HS-27A (cell line): Measurements from ENCODE around the gene CCDC3.
"Not testable (repeated sequence)": the region's sequence is repeated elsewhere in the genome, so short reads cannot be mapped to it uniquely, and the experiment has no call there.

Experiments used
- DNase-seq: peaks from one replicate; pipeline ENCODE4 v3.0.0-alpha.2; 2012; ENCODE audit warnings: low read depth, missing footprints

Gene CCDC3

DNA sequence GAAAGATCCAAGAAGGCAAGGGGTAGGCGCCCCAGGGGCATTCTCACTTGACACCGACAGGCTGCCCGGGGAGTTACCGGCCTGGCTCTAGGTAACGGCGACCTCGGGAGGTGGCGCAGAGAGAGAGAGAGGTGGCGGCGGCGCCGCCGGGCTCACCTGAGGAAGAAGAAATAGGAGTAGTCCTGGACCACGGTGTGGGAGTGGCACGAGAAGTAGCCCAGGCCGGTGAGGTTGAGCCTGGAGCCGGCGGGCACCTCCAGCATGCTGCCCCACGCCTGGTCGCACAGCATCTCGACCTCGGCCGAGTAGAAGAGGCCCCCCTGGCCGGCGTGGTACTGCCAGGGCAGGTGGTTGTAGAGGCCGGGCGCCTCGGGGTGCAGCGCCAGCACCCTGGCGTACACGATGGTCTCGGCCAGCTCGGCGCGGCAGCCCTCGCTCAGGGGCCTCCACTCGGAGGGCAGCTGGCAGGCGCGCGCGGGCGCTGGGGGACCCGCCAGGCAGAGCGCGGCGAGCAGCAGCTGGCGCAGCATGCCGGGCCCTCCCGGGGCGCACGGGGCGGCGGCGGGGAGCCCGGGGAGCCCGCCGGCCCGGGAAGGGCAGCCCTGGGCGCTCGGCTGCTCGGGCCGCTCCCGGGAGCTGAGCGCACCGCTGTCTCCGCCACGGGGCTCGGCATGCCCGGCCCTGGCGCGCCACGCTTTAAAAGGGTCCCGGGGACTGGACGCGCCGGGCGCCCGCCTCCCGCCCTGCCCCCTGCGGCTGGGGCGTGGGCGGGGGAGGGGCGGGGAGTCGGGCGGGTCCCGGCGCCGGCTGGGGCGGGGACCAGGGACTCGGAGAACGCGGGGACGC, at the start of gene CCDC3:
Gene CCDC3 (minus strand): TSS at position 673 of the 846 bp plus-strand sequence. CDS start 143 bp downstream, at position 530.
- no peak for DNase-seq

- DNase-seq, result no peak
Measured at GRCh38 chr10:13051126-13051694, 49.7 kb upstream of the CCDC3 start.

DNA sequence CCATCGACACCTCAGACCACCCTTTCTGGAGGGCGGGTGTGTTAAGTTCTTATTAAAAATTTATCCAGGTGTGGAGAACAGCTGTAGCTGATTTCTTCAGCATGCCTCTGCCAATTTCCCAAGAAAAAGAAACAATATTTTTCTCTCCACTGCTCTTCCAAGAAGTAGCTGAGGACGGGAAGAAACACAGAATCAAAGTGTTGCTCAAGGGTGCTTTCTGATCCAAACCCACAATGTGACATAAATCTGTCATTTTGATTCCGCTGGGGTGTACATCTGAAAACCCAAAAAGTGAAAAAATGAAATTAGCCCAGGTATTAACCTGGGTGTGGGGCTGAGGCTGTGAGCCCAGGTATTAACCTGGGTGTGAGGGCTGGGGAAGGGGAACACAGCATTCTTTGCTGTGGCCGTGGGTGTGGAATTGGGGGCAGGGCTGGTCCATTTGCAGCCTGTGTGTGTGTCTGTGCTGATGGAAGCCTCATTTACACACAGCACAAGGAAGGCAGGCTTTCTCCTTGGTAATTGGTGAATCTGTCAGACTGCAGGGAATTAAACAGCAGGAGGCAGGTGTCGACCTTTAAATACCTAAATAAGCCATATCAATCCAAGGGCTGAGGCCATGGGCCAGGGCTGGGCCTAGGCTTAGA, 48.4 kb upstream of the CCDC3 start:
- no peak for DNase-seq

GRCh38 chr10:13048762-13049161, 47.2 kb upstream of the CCDC3 start:
- no peak for DNase-seq

DNA sequence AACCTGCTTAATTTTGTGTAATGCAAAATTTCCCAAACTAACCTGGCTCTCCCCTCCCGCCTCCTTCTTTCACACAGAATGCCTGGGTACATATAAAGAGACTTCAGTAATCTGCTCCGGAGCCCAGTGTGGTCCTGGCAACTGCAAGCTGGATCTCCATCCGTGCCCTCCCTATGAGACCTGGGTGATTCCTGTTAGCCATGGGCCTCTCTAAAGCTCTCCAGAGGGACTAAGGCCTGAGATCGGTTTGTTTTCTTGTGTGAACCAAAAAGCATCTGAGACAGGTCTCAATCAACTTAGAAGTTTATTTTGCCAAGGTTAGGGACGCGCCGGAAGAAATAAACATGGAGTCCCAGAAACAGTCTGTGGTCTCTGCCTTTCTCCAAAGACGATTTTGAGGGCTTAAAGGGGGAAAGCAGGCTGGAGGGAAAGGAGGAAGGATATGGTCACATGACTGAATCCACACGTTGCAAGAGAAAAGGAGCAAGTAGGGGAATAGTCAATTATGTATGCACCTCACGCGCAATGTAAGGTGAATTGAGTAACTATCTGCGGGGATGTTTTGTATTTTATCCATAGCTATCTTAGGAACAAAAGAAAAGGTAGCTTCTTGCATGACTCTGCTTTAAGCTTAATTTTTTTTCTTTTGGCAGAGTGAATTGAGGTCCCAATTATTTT, 46.2 kb upstream of the CCDC3 start:
- DNase-seq, result no peak

DNA sequence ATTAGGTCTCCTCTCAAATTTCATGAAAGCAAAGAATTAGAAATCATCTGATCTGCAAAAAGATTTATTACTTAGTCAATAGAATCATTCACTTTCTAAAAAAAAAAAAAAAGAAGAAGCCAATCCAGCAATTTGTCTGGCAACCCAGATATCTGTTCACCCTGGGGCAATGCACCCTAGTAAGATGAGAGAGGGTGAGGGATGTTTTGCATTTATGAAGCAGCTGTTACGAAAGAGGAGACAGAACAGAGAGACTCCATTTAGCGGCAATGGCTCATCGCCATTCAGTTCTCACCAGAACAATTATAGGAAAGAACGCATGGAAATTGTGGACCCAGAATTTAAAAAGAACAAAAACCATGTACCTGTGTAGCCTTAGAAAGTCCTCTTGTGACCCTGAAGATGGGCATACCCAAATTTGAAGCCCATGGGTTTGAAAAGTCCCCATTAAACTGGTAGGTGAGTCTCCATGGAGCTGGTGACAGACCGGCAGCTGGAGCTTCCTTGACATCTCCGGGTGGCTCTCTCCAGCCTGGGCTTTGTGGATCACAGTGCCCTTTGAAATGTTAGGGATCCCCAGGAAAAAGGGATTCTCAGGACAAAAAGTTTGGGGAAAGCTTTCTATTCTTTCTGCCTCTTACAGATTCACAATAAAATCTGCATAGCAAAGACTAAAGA, 45.5 kb upstream of the CCDC3 start:
- DNase-seq, result no peak

DNA sequence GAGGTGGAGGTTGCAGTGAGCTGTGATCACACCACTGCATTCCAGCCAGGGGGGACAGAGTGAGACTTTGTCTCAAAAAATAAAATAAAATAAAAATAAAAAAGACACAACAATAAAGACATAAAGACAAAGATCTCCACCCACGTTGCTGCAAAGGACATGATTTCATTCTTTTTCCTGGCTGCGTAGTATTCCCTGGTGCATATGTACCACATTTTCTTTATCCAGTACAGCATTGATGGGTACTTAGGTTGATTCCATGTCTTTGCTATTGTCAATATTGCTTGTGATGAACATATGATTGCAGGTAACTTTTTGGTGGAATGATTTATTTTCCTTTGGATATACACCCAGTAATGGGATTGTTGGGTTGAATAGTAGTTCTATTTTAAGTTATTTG, 42.0 kb upstream of the CCDC3 start:
- no peak for DNase-seq

DNA sequence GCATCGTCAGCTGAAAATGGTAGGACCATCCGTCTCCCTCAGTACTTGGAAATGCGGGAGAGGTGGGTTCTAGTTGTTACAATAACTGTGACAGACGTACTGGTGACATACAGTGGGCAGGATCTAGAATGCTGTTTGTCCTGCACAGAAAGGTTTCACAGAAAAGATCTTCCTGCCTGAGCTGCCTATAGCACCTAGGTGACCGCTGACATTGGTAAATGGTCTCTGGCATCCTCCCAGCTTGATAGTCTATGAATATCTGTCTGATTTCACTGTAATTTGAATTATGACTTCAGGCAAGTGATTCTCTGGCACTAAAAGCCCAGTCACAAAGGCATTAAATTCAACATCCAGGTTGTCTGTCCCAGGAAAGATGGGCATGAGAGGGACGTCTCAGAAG, 38.2 kb upstream of the CCDC3 start:
- DNase-seq, result no peak

DNA sequence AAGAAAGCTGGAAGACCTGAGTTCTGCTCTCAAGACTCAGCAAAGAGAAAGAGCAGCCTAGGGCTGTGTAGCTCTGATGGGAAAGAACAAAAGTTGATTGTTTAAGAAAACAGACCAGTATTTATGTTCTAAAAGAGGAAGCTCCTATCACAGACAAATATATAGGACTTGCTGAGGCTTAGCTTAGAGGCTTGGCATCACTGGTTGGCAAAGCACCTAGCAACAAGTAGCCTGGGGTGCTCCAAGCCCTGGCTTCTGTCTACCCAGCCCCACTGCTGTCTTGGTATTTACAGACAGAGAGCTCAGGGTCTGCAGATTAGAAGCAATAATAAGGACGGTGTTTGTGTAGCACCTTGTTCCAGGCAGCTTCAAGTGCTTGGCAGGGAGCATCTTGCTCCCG, 36.9 kb upstream of the CCDC3 start:
- DNase-seq, result no peak

DNA sequence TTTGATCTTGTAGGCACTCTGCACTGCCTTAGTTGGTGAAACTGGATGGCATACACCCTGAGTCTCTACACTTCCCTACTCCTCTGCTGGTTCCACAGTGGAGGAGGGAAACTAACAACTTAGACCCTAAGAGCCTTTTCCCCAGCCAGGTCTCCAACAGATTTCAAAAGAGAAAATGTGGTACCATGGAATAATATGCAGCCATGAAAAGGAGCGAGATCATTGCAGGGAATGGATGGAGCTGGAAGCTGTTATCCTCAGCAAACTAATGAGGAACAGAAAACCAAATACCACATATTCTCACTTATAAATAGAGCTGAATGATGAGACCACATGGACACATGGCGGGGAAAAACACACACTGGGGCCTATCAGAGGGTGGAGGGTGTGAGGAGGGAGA, 36.3 kb upstream of the CCDC3 start:
- DNase-seq, result no peak

DNA sequence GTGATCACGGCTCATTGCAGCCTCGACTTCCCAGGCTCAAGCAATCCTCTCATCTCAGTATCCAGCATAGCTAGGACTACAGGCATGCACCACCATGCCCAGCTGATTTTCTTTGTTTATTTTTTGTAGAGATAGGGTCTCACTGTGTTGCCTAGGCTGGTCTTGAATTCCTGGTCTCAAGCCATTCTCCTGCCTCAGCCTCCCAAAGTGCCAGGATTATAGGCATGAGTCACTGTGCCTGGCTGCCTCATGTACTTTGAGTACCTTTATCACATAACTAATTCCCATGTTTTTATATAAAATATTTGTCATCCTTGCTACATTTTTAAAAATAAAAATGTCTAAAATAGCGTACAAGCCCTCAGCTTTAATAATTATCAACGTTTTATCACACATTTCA, 35.3 kb upstream of the CCDC3 start:
- no peak for DNase-seq

GRCh38 chr10:13035731-13036130, 34.2 kb upstream of the CCDC3 start:
- DNase-seq, result not testable (repeated sequence)

DNA sequence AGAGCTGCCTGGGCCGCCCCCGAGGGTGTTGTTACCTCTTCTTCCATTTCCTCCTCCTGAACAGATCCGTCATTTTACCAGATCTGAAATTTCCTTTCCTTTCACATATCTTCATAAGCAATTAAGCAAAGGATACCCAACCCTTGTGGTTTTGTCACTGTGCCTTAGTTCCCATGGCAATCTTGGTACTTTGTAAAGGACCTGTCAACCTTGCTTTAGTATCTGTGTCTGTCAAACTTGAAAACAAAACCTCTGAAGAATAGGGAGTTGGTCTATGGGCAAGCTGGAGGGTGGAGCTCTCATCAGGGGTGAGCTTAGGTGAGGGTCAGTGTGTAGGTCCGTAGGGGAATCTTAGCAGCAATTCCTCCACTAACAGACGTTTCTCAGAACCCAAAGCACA, 25.4 kb upstream of the CCDC3 start:
- DNase-seq, result no peak

DNA sequence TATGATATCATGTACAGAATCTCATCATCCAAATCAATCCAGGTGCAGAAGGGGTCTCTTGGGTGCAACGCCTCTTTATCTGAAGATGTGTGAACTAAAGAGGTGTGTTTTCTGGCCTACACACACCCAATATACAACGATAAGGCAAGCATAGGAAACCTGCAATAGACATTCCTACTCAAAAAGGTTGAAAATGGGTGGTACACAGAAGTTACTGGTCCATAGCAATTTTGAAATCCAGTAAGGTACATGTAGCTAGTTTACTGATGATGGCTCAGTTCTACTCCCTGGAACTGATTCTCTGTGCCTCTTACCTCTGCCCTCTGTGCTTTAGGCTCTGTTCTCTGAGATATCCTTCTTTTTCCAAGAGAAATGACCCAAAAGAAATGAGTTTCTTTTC, 22.2 kb upstream of the CCDC3 start:
- no peak for DNase-seq

DNA sequence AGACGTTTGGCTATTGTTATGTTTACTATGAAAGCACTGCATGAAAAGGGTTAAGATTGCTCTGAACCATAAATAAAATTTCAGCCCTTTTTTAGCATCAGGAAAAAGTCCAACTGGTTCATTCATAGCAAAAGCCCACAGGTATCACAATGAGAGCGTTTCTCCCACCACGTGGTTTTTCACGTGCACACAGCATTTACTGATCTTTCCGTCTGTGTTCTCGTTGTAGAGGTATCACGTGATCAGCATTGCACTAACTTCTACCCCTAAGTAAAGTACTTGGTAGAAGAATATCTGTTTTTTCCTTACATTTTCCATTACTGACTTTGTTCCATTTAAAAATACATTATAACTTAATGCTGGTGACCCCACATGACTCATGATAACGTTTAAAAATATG, 17.8 kb upstream of the CCDC3 start:
- DNase-seq, result no peak

- DNase-seq, result no peak
Measured at GRCh38 chr10:13018171-13018570, 16.7 kb upstream of the CCDC3 start.

- DNase-seq, result no peak
Measured at GRCh38 chr10:13016886-13017285, 15.4 kb upstream of the CCDC3 start.

- no peak for DNase-seq
Measured at GRCh38 chr10:13016426-13016825, 14.9 kb upstream of the CCDC3 start.

- no peak for DNase-seq
Measured at GRCh38 chr10:13006037-13006436, 4.5 kb upstream of the CCDC3 start.

- DNase-seq, result no peak
Measured at GRCh38 chr10:13003759-13004158, 2.2 kb upstream of the CCDC3 start.

DNA sequence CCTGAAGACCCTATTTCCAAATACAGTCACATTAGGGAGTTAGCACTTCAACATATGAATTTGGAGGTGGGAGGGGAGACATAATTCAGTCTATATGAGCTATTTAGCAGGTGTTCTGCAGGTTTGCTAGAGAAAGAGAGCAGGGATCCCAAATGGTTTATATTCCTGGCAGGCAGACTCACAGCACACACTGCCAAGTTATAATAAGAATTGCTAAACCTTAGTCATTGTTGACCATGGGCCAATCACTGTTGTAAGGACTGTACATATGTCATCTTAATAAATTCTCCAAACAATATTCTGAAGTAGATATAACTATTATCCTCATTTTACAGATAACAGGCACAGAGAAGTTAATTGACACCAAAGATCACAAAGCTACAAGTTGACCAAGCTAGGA, 1.5 kb upstream of the CCDC3 start:
- no peak for DNase-seq

DNA sequence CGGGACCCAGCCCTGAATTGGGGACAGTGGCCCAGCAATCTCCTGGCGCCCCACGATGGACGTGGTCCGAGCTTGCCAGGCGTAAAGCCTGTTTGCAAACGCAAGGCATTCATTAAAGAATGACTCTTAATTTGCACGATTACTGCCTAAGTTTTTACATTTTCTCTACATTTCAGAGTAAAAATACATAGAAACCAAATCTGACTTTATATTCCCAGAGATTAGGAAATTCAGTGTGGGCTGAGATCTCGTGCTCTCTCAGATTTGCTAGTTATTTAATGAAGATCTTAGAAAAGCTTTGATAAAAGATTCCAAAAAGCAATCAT, 337 bp upstream of the CCDC3 start:
- DNase-seq, result no peak
